ENCODE results near the gene ESRP2. TPM values are rescaled to one million over a fixed set of nuclear protein-coding genes. Genes with fewer than 3 reads are reported as not detected.

ESRP2 gene
- 10 to 100 TPM; 26.3 to 36.3 (median 27.1) TPM for polyA plus RNA-seq (ENCODE audit: insufficient read length in 4 of 4)

GRCh38 chr16:68235887-68236136, at the start of gene ESRP2:
Gene ESRP2, minus strand, starts transcription at chr16:68236127. Its CDS starts 82 bp downstream, at chr16:68236045.
- DNase-seq (ENCODE audit: low read depth in 4 of 4, low spot score in 3 of 4): no peak

- no peak for DNase-seq (ENCODE audit: low read depth in 4 of 4, low spot score in 3 of 4)
These were observed 49.8 kb upstream of the ESRP2 start for GRCh38 chr16:68285683-68286082.

- no peak for DNase-seq (ENCODE audit: low read depth in 4 of 4, low spot score in 3 of 4)
These were observed 48.9 kb upstream of the ESRP2 start for GRCh38 chr16:68284847-68285246.

- DNase-seq (ENCODE audit: low read depth in 4 of 4, low spot score in 3 of 4): no peak
These were observed 48.1 kb upstream of the ESRP2 start for GRCh38 chr16:68283801-68284598.

- DNase-seq (ENCODE audit: low read depth in 4 of 4, low spot score in 3 of 4): no peak
These were observed 47.4 kb upstream of the ESRP2 start for GRCh38 chr16:68283346-68283745.

- no peak for DNase-seq (ENCODE audit: low read depth in 4 of 4, low spot score in 3 of 4)
These were observed 46.1 kb upstream of the ESRP2 start for GRCh38 chr16:68282064-68282452.

- DNase-seq (ENCODE audit: low read depth in 4 of 4, low spot score in 3 of 4): no peak
These were observed 45.6 kb upstream of the ESRP2 start for GRCh38 chr16:68281368-68282063.

- DNase-seq (ENCODE audit: low read depth in 4 of 4, low spot score in 3 of 4): no peak
These were observed 44.0 kb upstream of the ESRP2 start for GRCh38 chr16:68279726-68280558.

- no peak for DNase-seq (ENCODE audit: low read depth in 4 of 4, low spot score in 3 of 4)
These were observed 40.3 kb upstream of the ESRP2 start for GRCh38 chr16:68276223-68276622.

GRCh38 chr16:68275611-68276191, 39.8 kb upstream of the ESRP2 start:
- DNase-seq (ENCODE audit: low read depth in 4 of 4, low spot score in 3 of 4): no peak

- no peak for DNase-seq (ENCODE audit: low read depth in 4 of 4, low spot score in 3 of 4)
These were observed 38.5 kb upstream of the ESRP2 start for GRCh38 chr16:68274441-68274840.

GRCh38 chr16:68273896-68274295, 38.0 kb upstream of the ESRP2 start:
- no peak for DNase-seq (ENCODE audit: low read depth in 4 of 4, low spot score in 3 of 4)

GRCh38 chr16:68273459-68273858, 37.5 kb upstream of the ESRP2 start:
- DNase-seq (ENCODE audit: low read depth in 4 of 4, low spot score in 3 of 4): no peak

GRCh38 chr16:68272507-68273209, 36.7 kb upstream of the ESRP2 start:
- no peak for DNase-seq (ENCODE audit: low read depth in 4 of 4, low spot score in 3 of 4)

GRCh38 chr16:68270353-68270752, 34.4 kb upstream of the ESRP2 start:
- no peak for DNase-seq (ENCODE audit: low read depth in 4 of 4, low spot score in 3 of 4)

GRCh38 chr16:68269793-68270192, 33.9 kb upstream of the ESRP2 start:
- DNase-seq (ENCODE audit: low read depth in 4 of 4, low spot score in 3 of 4): no peak

GRCh38 chr16:68267612-68268405, 31.9 kb upstream of the ESRP2 start:
- no peak for DNase-seq (ENCODE audit: low read depth in 4 of 4, low spot score in 3 of 4)

GRCh38 chr16:68265078-68265920, 29.4 kb upstream of the ESRP2 start:
- no peak for DNase-seq (ENCODE audit: low read depth in 4 of 4, low spot score in 3 of 4)

All from right renal pelvis (tissue), 4 donors.